ENCODE data around the gene EFCAB9.
A peak's percentile ranks its signal among the peaks of the same experiment; 100 is the strongest.
"Not testable (repeated sequence)": the region's sequence is repeated elsewhere in the genome, so short reads cannot be mapped to it uniquely, and the experiment has no call there.

EFCAB9 gene

GRCh38 chr5:172188033-172188892 is 5.7 kb upstream of the EFCAB9 start, which contains the start of gene STK10:
STK10 (minus strand) TSS chr5:172188224; CDS start chr5:172188042, 182 bp downstream.
- peak; percentile 67 to 89 (median 77) for DNase-seq (ENCODE audit: low read depth in 4 of 4, low spot score in 1 of 4)

- DNase-seq (ENCODE audit: low read depth in 4 of 4, low spot score in 1 of 4), result no peak
Measured at GRCh38 chr5:172188893-172189692, 4.9 kb upstream of the EFCAB9 start.

GRCh38 chr5:172189693-172190296 is 4.2 kb upstream of the EFCAB9 start:
- DNase-seq (ENCODE audit: low read depth in 4 of 4, low spot score in 1 of 4), result no peak

- DNase-seq (ENCODE audit: low read depth in 4 of 4, low spot score in 1 of 4), result no peak
Measured at GRCh38 chr5:172194985-172195774, 1.2 kb downstream of the EFCAB9 start.

- not testable (repeated sequence) for DNase-seq (ENCODE audit: low read depth in 4 of 4, low spot score in 1 of 4)
Measured at GRCh38 chr5:172197775-172198174, 3.8 kb downstream of the EFCAB9 start.

GRCh38 chr5:172199446-172199845 is 5.5 kb downstream of the EFCAB9 start:
- DNase-seq (ENCODE audit: low read depth in 4 of 4, low spot score in 1 of 4), result no peak

- no peak for DNase-seq (ENCODE audit: low read depth in 4 of 4, low spot score in 1 of 4)
Measured at GRCh38 chr5:172200476-172200875, 6.5 kb downstream of the EFCAB9 start.

GRCh38 chr5:172205984-172206383 is 12.0 kb downstream of the EFCAB9 start:
- DNase-seq (ENCODE audit: low read depth in 4 of 4, low spot score in 1 of 4), result not testable (repeated sequence)

- DNase-seq (ENCODE audit: low read depth in 4 of 4, low spot score in 1 of 4), result no peak
Measured at GRCh38 chr5:172207511-172207910, 13.5 kb downstream of the EFCAB9 start.

- DNase-seq (ENCODE audit: low read depth in 4 of 4, low spot score in 1 of 4), result no peak
Measured at GRCh38 chr5:172209714-172210113, 15.7 kb downstream of the EFCAB9 start.

- no peak for DNase-seq (ENCODE audit: low read depth in 4 of 4, low spot score in 1 of 4)
Measured at GRCh38 chr5:172211676-172212075, 17.7 kb downstream of the EFCAB9 start.

- no peak for DNase-seq (ENCODE audit: low read depth in 4 of 4, low spot score in 1 of 4)
Measured at GRCh38 chr5:172213126-172213525, 19.2 kb downstream of the EFCAB9 start.

GRCh38 chr5:172216345-172216744 is 22.4 kb downstream of the EFCAB9 start:
- DNase-seq (ENCODE audit: low read depth in 4 of 4, low spot score in 1 of 4), result no peak

GRCh38 chr5:172219296-172219695 is 25.3 kb downstream of the EFCAB9 start:
- no peak for DNase-seq (ENCODE audit: low read depth in 4 of 4, low spot score in 1 of 4)

GRCh38 chr5:172223901-172224873 is 30.2 kb downstream of the EFCAB9 start:
- DNase-seq (ENCODE audit: low read depth in 4 of 4, low spot score in 1 of 4), result peak; percentile 6 to 52 (median 16)

- DNase-seq (ENCODE audit: low read depth in 4 of 4, low spot score in 1 of 4), result no peak
Measured at GRCh38 chr5:172224996-172225395, 31.0 kb downstream of the EFCAB9 start.

GRCh38 chr5:172229904-172230303 is 35.9 kb downstream of the EFCAB9 start:
- DNase-seq (ENCODE audit: low read depth in 4 of 4, low spot score in 1 of 4), result no peak

GRCh38 chr5:172234031-172234430 is 40.1 kb downstream of the EFCAB9 start:
- DNase-seq (ENCODE audit: low read depth in 4 of 4, low spot score in 1 of 4), result no peak

- DNase-seq (ENCODE audit: low read depth in 4 of 4, low spot score in 1 of 4), result no peak
Measured at GRCh38 chr5:172235132-172235780, 41.3 kb downstream of the EFCAB9 start.

Measured in stimulated activated CD4-positive, alpha-beta T cell treated with anti-CD3 and anti-CD28 coated beads, Interleukin-1b, Interleukin-23, amount 100 ng/mL, for 24 hours (primary cell).